Lower lobe of right lung (tissue), 2 donors: ENCODE results near the gene KLHL42. TPM values are rescaled to one million over a fixed set of nuclear protein-coding genes. Genes with fewer than 3 reads are reported as not detected.

ENCODE experiments used
- ATAC-seq, 2 donors: fragments of 200-7000 bp; cut with Tn5 transposase; one replicate each; pipeline ENCODE4 v1.9.1; 2020 to 2022; ENCODE audit warnings: mild to moderate bottlenecking in 2 of 2, moderate library complexity in 2 of 2
- DNase-seq: peaks from one replicate; pipeline ENCODE4 v3.0.0-alpha.2; 2020
- H3K27ac ChIP-seq: fragments of 200-600 bp; one replicate; pipeline ENCODE4 v1.8.0; 2022
- H3K27me3 ChIP-seq: fragments of 200-600 bp; one replicate; pipeline ENCODE4 v1.8.0; 2022; ENCODE audit warnings: low read depth
- H3K36me3 ChIP-seq: fragments of 200-600 bp; one replicate; pipeline ENCODE4 v1.8.0; 2022; ENCODE audit warnings: mild to moderate bottlenecking
- H3K4me1 ChIP-seq: fragments of 200-600 bp; one replicate; pipeline ENCODE4 v1.8.0; 2022
- H3K4me3 ChIP-seq: fragments of 200-600 bp; one replicate; pipeline ENCODE4 v1.8.0; 2022; ENCODE audit warnings: mild to moderate bottlenecking
- H3K9me3 ChIP-seq: fragments of 200-600 bp; one replicate; pipeline ENCODE4 v1.8.0; 2022
- intact Hi-C: fragments of 100-400 bp; cut with DNase I; formaldehyde crosslinking; loops from one replicate; pipeline ENCODE4 v1.11.0; 2022
- total RNA-seq: library from RNA; stranded (reverse); fragmentation: NEBNext Ultra II Directional; extraction: Animal tissue kit (Norgen Biotek cat#: 25700); gene quantifications from one replicate; pipeline ENCODE4 v1.2.1, GENCODE V29; 2021
- TF ChIP-seq, protein P1 (sequence below): fragments of 200-600 bp; IDR thresholded peaks from one replicate; pipeline ENCODE4 v1.8.0; 2022; ENCODE audit warnings: antibody characterized with exemption, mild to moderate bottlenecking
- donor health status: DM: no; HTN: yes; CAD: no; lungs with severe emphysema.

The KLHL42 gene
- total RNA-seq, 1 donor from 2014 or later: 19.1 TPM

- Histone ChIP-seq H3K4me3 (no peak overlapping the region), H3K4me1 (peaks cover 5% of the 10 kb centered on the region), H3K9me3 (no peaks in the 10 kb centered on the region), H3K27me3 (peaks cover 5% of the 10 kb centered on the region), H3K36me3 (no peaks in the 10 kb centered on the region), H3K27ac (no peak overlapping the region)
- ATAC-seq: no peak
- TF ChIP-seq, protein P1, sequence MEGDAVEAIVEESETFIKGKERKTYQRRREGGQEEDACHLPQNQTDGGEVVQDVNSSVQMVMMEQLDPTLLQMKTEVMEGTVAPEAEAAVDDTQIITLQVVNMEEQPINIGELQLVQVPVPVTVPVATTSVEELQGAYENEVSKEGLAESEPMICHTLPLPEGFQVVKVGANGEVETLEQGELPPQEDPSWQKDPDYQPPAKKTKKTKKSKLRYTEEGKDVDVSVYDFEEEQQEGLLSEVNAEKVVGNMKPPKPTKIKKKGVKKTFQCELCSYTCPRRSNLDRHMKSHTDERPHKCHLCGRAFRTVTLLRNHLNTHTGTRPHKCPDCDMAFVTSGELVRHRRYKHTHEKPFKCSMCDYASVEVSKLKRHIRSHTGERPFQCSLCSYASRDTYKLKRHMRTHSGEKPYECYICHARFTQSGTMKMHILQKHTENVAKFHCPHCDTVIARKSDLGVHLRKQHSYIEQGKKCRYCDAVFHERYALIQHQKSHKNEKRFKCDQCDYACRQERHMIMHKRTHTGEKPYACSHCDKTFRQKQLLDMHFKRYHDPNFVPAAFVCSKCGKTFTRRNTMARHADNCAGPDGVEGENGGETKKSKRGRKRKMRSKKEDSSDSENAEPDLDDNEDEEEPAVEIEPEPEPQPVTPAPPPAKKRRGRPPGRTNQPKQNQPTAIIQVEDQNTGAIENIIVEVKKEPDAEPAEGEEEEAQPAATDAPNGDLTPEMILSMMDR: no peak
- intact Hi-C loops: no loop called here
- no peak for DNase-seq
These were observed 40.5 kb downstream of the KLHL42 start for GRCh38 chr12:27820564-27820963.

DNA sequence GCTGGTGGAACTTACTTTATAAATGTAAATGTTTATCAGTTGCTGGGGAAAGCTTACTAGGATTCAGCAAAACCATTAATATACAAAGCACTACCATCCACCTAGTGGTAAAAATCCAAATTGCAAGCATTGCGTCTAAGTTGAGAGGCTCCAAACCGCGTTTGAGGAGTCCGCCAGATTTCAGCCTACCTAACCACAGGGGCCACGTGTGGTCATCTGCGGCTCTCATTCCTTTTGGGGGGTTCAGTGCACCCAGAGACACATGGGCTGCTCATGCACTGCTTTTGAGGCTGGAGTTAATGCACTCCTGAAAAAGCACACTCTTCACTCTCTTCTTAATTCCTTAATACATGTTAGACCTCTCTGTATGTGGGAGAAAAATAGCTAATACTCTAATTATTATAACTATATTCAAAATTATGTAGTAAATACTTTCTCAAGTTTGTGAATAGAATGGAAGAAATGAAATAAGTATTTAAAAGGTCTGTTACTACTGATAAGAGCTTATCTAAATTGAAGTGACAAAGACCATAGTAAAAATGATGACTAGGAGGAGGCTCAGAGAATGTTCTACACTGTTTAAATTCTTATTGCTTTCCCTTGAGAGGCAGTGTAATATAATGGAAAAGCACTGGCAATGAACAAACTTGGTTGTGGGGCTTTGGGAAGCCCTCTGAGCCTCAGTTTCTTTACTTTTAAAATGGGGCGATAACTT lies 41.4 kb downstream of the KLHL42 start:
- H3K27ac ChIP-seq: no peak overlapping the region
- DNase-seq (no peak), ATAC-seq (peak; percentile 77 to 85)
- H3K4me3 ChIP-seq: no peak overlapping the region
- H3K9me3 ChIP-seq: no peaks in the 10 kb centered on the region
- TF ChIP-seq, protein P1: peak; percentile 79
- peaks cover 5% of the 10 kb centered on the region for H3K4me1 ChIP-seq
- no peaks in the 10 kb centered on the region for H3K36me3 ChIP-seq
- intact Hi-C loops: no loop called here
- H3K27me3 ChIP-seq: peaks cover 5% of the 10 kb centered on the region

DNA sequence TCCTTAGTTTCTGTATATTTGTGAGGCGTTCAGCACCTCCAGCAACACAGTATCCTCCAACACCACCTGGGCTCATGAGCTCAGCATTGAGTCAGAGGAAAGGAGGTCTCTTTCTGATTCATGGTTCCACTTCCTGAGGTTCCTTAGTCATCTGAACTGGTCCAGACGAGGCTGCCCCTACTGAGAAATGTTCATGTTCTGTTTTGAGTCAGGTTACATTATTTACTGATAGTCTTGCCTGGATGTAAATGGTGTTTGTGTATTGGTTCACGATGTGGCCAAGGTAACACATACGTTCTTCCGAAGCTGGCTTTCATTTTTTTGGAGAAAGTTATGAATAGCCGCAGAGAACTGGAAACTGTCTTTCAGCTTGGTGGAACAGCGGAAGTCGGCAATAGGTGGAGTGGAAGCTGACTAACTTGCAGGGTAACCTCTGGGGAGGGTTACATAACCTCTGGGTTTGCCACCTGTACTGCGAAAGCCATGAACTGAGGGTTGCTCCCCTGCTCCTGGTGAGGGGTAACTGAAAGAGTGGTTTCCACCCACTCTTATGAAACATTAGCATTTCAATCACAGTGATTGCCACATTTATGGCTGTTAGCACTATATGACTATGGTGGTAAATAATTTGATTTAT lies 42.2 kb downstream of the KLHL42 start:
- Histone ChIP-seq H3K9me3 (no peaks in the 10 kb centered on the region), H3K27ac (no peak overlapping the region), H3K4me3 (no peak overlapping the region), H3K27me3 (peaks cover 5% of the 10 kb centered on the region), H3K36me3 (no peaks in the 10 kb centered on the region), H3K4me1 (peaks cover 5% of the 10 kb centered on the region)
- intact Hi-C loops: no loop called here
- ATAC-seq: no peak
- no peak for DNase-seq
- TF ChIP-seq, protein P1: no peak

- intact Hi-C loops: no loop called here
- DNase-seq: no peak
- H3K4me1 ChIP-seq: peaks cover 5% of the 10 kb centered on the region
- ATAC-seq: no peak
- TF ChIP-seq, protein P1: no peak
- H3K27ac ChIP-seq: no peak overlapping the region
- H3K27me3 ChIP-seq: peaks cover 5% of the 10 kb centered on the region
- H3K4me3 ChIP-seq: no peak overlapping the region
- H3K36me3 ChIP-seq: no peaks in the 10 kb centered on the region
- no peaks in the 10 kb centered on the region for H3K9me3 ChIP-seq
These were observed 43.0 kb downstream of the KLHL42 start for GRCh38 chr12:27823038-27823437.

DNA sequence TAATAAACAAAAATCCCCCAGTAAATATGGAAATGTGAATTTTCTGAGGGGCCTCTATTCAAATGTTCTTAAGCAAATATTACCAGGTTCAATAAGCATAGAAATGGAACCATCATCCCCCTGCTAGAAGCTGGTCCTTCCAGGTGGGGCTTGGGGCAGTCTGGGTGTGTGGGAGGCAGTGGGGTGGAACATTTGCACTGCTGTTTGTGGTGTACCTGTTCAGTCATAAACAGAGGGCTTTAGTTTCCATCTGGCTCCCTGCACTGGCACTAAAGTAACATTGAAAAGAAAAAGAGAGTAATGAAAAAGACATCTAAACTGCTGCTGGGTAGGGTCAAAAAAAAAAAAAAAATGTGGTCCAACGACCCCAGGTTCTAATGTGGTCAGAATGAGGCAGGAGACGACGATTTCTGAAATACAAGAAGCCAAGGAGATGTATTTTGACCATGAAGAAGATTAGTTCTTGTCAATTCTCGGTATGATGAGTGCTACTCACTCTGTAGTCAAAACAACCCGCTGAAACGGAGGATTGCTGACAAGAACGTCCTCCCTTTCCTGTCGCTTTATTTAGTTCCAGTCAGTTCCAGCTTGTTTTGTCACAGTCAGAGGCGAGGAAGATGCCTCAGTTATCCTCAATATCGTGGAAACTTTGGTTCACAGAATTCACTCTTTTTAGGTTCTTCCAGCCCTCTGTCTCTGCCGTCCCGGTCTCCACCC lies 44.3 kb downstream of the KLHL42 start:
- ATAC-seq (no peak), DNase-seq (no peak)
- TF ChIP-seq, protein P1: no peak
- Histone ChIP-seq H3K4me1 (peaks cover 5% of the 10 kb centered on the region), H3K4me3 (no peak overlapping the region), H3K27ac (no peak overlapping the region), H3K27me3 (peaks cover 5% of the 10 kb centered on the region), H3K9me3 (no peaks in the 10 kb centered on the region), H3K36me3 (no peaks in the 10 kb centered on the region)
- intact Hi-C loops: no loop called here
